ENCODE results near the gene ARHGEF28.

ARHGEF28 gene

GRCh38 chr5:73692166-73692640, 66.2 kb downstream of the ARHGEF28 start:
- in situ Hi-C loops (cut with MboI; ENCODE audit: low sequenced_read_pairs) = no loop called here

DNA sequence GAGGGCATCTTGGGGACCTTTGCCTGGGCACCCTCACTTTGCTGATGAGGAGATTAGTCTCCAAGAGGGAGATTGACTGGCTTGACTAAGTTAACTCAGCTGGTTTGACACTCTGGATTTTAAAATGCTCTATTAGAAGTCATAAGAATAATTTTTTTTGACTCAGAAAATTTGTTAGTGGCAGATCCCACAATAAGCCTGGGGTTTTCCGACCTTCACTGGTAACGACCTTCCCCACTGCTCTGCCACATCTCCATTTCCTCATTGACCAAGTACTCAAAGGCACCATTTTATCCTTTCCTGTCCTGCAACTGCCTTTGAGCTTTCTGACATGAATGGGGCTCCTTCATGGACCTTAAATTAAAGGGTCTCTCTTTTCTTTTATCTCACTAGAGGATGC, 67.0 kb downstream of the ARHGEF28 start:
- in situ Hi-C loops (cut with MboI; ENCODE audit: low sequenced_read_pairs) = no loop called here

DNA sequence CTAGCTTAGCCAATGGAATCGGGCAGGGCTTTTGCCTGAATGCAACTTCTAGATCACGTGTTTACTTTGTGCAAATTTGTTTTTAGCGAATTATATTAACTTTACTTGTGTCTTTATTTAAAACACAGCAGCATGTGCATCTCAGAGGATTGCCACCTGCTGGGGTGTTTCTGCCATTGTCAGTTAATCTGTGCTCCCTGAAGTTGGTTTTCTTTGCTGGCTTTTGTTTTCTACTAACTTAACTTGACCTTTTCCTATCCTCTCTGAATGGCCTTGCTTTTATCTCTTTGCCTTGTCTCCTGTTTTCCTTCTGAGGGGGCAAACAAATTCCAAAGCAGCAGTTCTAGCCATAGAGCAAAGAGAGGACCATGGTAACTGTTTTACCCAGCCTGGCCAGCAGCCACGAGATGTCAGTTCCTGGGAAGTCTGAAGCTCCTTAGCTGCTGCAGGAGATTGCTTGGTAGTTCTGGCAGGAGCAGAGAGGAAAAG, 67.6 kb downstream of the ARHGEF28 start:
- in situ Hi-C loops (cut with MboI; ENCODE audit: low sequenced_read_pairs) = no loop called here

GRCh38 chr5:73694089-73694488, 68.1 kb downstream of the ARHGEF28 start:
- in situ Hi-C loops (cut with MboI; ENCODE audit: low sequenced_read_pairs) = no loop called here

DNA sequence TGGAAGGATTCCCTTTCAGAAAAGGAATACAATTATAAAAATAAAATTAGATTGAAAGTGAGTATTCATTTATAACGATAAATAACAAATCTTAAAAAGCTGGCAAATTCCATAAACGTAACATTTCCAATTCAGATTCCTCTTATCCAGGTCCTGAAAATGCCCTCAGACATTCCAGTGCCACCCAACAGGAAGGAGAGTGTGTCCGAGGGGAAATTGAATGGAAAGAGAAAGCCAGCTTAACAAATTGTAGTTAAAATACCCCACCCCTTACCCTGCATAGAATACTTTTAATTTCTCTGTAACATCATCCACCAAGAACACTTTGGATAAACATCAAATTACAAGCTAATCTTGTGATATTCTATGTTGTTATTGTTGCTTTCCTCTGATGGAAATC, 72.0 kb downstream of the ARHGEF28 start:
- in situ Hi-C loops (cut with MboI; ENCODE audit: low sequenced_read_pairs) = no loop called here

GRCh38 chr5:73701566-73701965, 75.6 kb downstream of the ARHGEF28 start:
- in situ Hi-C loops (cut with MboI; ENCODE audit: low sequenced_read_pairs) = no loop called here

- in situ Hi-C loops (cut with MboI; ENCODE audit: low sequenced_read_pairs) = no loop called here
Measured at GRCh38 chr5:73702534-73702933, 76.5 kb downstream of the ARHGEF28 start.

GRCh38 chr5:73702951-73703350, 77.0 kb downstream of the ARHGEF28 start:
- in situ Hi-C loops (cut with MboI; ENCODE audit: low sequenced_read_pairs) = no loop called here

DNA sequence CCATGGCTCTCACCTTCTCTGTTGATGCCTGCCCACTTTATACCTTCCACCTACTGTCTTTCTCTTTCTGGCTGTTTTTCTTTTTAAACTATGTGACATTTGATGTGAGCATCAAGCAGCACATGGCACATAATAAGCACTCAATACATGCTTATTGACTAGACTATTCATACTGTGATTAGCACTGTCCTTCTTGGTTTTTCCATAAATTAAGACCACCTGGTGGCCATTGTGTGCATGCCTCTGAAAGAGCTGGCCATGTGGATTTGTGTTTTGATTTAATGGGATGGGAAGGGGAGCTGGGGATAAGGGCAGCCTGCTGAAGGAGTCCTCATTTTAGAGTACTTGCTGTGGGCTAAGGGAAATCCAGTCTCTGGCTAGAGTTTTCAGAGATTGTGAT, 79.4 kb downstream of the ARHGEF28 start:
- in situ Hi-C loops (cut with MboI; ENCODE audit: low sequenced_read_pairs) = no loop called here

- in situ Hi-C loops (cut with MboI; ENCODE audit: low sequenced_read_pairs) = no loop called here
Measured at GRCh38 chr5:73706963-73707362, 81.0 kb downstream of the ARHGEF28 start.

GRCh38 chr5:73709536-73710129, 83.6 kb downstream of the ARHGEF28 start:
- in situ Hi-C loops (cut with MboI; ENCODE audit: low sequenced_read_pairs) = no loop called here

DNA sequence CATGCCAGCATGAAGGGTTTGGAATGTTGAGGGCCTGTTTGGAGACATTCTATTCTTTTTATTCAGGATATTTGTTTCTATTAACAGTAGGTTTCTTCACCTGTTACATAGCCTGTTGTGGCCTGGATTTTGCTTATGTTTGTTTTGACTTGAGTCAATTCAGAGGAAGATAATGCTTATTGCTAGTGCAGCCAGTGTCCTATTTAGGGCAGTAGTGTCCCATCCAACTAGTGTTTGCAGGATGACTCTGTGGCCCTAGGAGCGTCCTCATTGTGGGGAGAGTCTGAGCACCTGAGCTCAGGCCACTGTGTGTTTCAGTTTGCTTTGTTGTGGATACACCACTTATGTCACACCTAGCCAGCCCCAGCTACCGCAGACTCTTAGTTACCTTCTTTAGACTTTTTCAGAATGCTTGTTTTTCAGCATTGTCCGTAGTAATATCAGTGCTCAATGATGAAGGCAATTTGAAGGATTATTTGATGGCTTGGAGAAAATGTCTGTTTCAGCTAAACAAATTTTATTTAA, 90.3 kb downstream of the ARHGEF28 start:
- in situ Hi-C loops (cut with MboI; ENCODE audit: low sequenced_read_pairs) = no loop called here

DNA sequence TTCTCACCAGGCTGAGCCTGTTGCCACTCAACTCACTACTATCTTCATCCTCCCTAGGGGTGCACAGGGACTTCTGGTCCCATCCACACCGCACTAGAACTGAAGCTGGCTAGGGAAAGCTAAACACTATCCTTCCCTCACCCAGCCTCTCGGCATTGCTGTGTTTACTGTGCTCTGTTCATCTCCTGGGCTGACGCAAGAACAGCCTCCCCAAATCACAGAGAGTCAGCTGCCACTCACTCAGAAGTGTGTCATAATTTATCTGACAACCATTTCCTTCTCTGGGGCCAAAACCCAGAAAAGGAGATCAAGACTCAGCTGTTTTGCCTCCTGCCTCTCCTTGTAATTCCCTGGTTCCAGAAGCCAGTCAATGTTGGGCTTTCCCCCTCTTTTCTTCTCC, 92.8 kb downstream of the ARHGEF28 start:
- in situ Hi-C loops (cut with MboI; ENCODE audit: low sequenced_read_pairs) = no loop called here

DNA sequence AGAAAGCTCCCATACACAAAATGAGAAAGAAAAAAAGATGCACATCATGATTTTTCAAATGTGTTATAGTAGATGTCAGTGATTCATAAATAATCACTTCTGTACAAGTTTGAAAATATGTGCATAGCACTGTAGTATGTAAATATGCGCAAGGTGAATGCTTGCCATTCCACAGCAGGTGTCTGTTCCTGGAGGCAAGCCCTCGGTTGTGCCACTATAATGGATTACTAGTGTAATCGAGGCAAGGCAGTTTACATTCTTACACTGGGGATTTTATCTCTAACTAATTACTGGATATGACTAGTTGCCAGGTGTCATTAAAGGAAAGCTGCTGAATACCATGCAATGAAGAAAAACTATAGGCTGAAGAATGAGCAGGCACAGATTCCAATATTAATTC, 93.6 kb downstream of the ARHGEF28 start:
- in situ Hi-C loops (cut with MboI; ENCODE audit: low sequenced_read_pairs) = no loop called here

DNA sequence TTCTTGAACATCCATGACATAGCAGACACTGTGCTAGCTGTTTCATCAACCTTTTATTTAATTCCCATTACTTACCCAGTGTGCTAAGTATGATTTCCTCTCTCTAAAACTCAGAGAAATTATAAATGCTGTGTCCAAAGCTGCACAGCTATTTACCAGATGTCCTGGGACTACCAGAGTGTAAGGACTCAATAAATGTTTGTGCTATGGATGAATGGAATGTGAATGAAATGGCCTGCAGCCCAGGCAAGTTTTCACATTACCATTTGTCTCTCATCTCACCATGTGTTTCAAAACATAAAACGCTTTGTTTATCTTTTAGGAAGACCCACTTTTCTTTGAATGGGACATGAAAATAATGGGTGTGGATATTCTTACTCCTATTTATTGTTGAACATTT, 96.2 kb downstream of the ARHGEF28 start:
- in situ Hi-C loops (cut with MboI; ENCODE audit: low sequenced_read_pairs) = no loop called here

- in situ Hi-C loops (cut with MboI; ENCODE audit: low sequenced_read_pairs) = no loop called here
Measured at GRCh38 chr5:73726071-73726470, 100.1 kb downstream of the ARHGEF28 start.

GRCh38 chr5:73726606-73727231, 100.7 kb downstream of the ARHGEF28 start:
- in situ Hi-C loops (cut with MboI; ENCODE audit: low sequenced_read_pairs) = no loop called here

- in situ Hi-C loops (cut with MboI; ENCODE audit: low sequenced_read_pairs) = no loop called here
Measured at GRCh38 chr5:73727470-73727869, 101.5 kb downstream of the ARHGEF28 start.

- in situ Hi-C loops (cut with MboI; ENCODE audit: low sequenced_read_pairs) = no loop called here
Measured at GRCh38 chr5:73728493-73729273, 102.7 kb downstream of the ARHGEF28 start.

DNA sequence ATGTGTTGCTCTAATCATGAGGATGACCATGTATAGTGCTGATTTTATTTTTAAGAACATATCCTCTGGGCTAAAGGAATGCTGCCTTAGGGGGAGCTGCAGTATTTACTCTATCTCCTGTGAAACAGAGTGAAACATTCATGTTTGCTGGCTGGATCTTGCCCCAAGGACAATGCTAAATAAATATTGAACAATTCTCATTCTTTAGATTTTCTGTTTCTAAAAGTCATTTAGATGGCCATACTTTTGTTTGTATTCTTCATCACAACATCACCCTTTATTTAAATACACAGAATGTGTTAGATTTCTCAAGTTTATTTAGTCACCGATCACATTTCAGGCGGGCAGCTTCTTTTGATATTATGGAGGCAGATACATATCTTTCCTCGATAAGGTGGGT, 103.3 kb downstream of the ARHGEF28 start:
- in situ Hi-C loops (cut with MboI; ENCODE audit: low sequenced_read_pairs) = no loop called here

DNA sequence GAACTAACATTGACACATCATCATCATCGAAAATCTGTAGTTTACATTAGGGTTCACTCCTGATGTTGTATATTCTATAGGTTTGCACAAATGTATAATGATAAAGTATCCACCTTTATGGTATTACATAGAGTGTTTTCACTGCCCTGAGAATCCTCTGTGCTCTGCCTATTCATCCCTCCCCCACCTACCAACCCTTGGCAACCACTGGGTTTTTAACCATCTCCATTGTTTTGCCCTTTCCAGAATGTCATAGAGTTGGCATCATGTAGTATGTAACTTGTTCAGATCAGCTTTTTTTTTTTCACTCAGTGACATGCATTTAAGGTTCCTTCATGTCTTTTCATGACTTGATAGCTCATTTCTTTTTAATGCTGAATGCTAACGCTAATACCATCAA, 106.0 kb downstream of the ARHGEF28 start:
- in situ Hi-C loops (cut with MboI; ENCODE audit: low sequenced_read_pairs) = no loop called here

DNA sequence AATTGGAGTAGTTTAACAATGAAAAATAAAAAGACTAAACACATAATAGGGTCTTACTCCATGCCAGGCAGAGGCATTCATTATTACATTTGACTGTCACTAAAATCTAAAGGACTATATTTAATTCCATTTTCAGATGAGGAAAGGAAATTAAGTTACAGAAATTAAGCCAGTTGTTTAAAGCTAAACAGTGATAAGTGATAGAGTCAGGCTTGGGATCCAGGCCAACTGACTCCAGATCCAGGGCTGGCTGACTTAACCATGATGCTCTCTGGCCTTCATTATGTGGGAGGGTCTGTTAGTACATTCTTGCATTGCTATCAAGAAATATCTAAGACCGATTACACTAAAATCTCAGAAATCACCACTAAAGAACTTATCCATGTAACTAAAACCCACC, 107.2 kb downstream of the ARHGEF28 start:
- in situ Hi-C loops (cut with MboI; ENCODE audit: low sequenced_read_pairs) = no loop called here

Data from HL-60/S4 treated with phorbol 12-myristate 13-acetate at 8.2 ng/mL for 4 days and 3 days (cell line).